ENCODE results near the gene STAT5B.
"Not testable (repeated sequence)": the region's sequence is repeated elsewhere in the genome, so short reads cannot be mapped to it uniquely, and the experiment has no call there.

The STAT5B gene

GRCh38 chr17:42193969-42194899 lies 82.0 kb downstream of the STAT5B start, which contains the start of gene GHDC:
GHDC (minus strand) TSS chr17:42194494; CDS start chr17:42193581, 913 bp downstream.
- peak; percentile 58 for DNase-seq (ENCODE audit: low read depth, low spot score)

DNA sequence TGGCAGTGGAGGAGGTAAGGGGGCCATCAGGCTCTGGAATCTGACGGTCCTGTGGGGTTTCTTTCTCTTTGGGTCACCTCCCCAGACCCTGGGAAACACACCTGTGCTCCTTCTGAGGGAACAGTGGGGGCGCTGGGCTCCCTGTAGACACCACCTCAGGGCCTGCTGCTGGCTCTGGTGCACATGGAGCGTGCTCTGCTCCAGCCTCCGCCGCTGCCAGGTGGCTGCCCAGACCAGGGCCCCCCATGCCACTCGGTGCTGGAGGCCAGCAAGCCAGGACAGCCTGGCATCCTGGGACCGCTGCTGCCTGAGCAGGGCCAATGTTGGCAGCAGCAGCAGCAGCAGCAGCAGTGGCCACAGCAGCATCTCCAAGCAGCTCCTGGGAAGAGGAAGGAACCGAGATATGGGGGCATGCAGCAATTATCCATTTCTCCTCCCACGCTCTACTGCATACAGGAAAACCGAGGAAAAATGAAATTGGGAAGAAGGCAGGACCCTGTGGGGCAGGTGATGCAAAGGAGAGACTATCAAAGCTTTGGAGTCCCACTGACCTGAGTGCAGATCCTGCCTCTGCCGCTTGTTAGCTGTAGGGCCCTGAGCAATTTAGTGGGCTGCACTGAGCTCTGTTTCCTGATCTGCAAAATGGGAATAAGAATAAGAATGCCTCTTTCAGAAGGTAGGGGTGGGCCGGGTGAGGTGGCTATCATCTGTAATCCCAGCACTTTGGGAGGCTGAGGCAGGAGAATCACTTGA lies 82.8 kb downstream of the STAT5B start:
- no peak for DNase-seq (ENCODE audit: low read depth, low spot score)

DNA sequence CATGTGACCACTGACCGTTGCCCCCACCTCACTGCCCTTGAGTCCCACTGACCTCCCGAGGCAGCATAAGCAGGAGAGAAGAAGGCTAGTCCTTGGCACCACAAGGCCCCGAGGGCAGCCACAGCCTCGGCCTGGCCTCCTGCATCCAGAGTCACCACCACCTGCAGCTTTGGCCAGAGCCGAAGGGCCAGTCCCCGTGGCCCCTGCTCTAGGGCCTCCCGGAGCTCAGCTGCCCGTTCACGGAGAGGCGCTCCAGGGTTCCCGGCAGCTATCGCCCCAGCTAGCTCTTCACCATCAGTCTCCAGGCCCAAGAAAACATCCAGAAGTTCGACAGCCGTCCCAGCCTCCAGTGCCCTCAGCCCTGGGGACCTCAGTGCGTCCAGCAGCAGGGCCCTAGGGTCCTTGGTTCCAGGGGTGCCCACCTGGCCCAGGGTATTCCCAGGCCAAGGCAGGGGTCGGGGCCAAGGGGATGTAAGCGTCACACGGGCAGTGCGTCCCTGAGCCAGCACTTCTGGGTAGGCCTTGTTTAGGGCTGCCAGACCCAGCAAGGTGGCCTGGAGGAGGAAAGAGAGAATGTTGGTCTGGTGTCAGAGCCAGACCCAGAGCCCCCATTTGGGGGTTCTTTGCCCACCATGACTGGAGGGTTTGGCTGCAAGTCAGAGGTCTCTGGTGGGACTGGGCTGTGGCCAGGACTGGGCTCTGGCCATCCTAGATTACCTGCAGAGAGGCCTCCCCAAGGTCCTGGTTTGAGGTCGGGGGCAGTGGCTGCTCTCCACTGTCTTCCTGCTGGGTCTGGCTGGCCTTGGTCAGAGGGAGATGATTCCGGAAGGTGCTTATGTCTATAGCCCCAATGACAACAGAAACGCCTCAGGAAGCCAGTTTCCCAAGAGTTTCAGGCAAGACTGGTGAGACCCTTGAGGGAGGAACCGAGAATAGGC lies 83.7 kb downstream of the STAT5B start:
- DNase-seq (ENCODE audit: low read depth, low spot score) = no peak

DNA sequence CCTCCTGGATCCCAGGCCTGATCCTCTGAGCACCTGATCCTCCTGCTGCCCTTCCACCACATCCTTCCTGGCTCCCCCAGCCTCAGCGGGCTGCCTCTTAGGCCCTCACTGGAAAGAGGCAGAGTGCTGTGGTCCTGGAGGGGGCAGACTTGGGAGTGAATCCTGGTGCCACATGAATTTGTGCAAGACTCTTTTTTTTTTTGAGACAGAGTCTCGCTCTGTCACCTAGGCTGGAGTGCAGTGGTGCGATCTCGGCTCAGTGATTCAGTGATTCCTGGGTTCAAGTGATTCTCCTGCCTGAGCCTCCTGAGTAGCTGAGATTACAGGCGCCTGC lies 84.9 kb downstream of the STAT5B start:
- no peak for DNase-seq (ENCODE audit: low read depth, low spot score)

GRCh38 chr17:42190491-42191274 lies 85.5 kb downstream of the STAT5B start:
- no peak for DNase-seq (ENCODE audit: low read depth, low spot score)

GRCh38 chr17:42189651-42189965 lies 86.6 kb downstream of the STAT5B start:
- no peak for DNase-seq (ENCODE audit: low read depth, low spot score)

GRCh38 chr17:42188749-42189650 lies 87.2 kb downstream of the STAT5B start:
- DNase-seq (ENCODE audit: low read depth, low spot score) = no peak

- DNase-seq (ENCODE audit: low read depth, low spot score) = no peak
These were observed 88.4 kb downstream of the STAT5B start for GRCh38 chr17:42187833-42188232.

DNA sequence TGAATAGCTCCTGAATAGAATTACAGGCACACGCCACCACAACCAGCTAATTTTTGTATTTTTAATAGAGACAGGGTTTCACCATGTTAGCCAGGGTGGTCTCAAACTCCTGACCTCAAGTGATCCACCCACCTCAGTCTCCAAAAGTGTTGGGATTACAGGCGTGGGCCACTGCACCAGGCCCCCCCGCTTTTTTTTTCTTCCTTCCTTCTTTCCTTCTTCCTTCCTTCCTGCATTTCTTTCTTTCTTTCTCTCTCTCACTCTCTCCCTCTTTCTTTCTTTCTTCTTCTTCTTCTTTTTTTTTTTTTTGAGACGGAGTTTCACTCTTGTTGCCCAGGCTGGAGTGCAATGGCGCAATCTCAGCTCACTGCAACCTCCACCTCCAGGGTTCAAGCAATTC lies 90.0 kb downstream of the STAT5B start:
- DNase-seq (ENCODE audit: low read depth, low spot score) = not testable (repeated sequence)

GRCh38 chr17:42185621-42185930 lies 90.6 kb downstream of the STAT5B start:
- DNase-seq (ENCODE audit: low read depth, low spot score) = no peak

DNA sequence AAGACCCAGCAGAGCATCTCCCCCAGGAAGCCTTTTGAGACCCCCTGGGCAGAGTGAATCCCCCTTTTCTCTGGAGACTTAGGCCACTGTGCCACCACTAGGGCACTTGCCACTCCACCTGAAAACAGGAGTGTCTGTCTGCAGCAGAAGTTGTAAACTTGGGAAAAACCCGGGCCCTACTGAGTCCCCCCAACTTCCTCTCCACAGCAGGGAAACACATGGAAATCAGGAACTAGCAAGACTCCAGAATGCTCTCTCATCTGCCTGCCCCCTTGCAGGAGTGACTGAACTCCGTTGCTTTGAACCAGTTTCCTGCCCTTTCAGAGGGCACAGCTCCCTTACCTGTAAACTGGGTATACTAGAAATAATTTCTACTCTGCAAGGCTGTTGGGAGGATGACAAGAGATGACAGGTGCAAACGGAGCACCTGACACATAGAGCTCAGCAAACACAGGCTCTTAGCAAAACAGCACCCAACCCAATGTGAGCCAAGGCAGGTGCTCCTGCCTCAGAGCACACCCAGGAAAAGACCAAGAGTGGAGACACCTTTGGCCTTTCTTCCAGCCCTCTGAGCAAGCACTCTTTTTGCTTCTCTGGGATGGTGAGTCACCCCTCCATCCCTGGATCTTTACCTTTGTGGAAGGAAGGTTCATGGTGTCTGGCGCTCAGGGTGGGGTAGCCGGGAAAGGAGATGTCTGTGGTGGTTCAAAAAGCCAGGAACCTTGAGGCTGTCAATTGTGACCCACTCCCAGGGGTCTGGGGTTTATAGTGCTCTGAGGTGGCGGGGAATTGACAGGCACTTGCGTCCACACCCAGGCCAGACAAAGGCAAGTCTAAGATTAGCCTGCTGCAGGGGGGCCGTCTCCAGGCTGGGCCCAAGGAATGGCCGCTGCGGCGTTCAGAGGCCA lies 91.2 kb downstream of the STAT5B start, which contains the start of gene HCRT:
TSS of gene HCRT (minus strand) at position 740 of the 908 bp plus-strand sequence. CDS start at position 653, 87 bp downstream.
- no peak for DNase-seq (ENCODE audit: low read depth, low spot score)

- peak; percentile 51 for DNase-seq (ENCODE audit: low read depth, low spot score)
These were observed 92.2 kb downstream of the STAT5B start for GRCh38 chr17:42183741-42184711.

DNA sequence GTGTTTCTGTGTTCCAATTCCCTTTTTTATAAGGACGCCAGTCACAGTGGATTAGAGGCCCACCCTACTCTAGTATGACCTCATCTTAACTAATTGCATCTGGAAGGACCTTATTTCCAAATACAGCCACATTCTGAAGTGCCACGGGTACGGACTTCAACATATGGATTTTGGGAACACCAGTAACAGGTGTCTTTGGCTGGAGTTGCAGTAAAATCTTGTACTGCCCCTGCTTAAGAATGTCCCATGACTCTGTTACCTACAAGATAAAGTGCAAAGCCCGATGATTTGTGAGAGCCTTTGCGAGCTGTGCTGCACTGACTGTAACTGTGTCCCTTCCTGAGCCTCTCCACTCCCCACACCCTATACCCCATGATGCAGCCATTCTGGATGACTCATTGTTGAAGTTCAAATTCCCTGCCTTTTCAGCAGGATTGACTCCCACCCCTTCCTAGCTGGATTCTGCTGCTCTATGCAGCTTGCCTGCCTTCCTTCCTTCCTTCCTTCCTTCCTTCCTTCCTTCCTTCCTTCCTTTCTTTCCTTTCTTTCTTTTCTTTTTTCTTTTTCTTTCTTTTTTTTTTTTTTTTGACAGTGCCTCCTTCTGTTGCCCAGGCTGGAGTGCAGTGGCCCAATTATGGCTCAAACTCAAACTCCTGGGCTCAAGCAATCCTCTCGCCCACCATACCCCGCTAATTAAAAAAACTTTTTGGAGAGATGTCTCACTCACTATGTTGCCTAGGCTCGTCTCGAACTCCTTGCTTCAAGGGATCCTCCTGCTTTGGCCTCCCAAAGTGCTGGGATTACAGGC lies 93.1 kb downstream of the STAT5B start:
- no peak for DNase-seq (ENCODE audit: low read depth, low spot score)

DNA sequence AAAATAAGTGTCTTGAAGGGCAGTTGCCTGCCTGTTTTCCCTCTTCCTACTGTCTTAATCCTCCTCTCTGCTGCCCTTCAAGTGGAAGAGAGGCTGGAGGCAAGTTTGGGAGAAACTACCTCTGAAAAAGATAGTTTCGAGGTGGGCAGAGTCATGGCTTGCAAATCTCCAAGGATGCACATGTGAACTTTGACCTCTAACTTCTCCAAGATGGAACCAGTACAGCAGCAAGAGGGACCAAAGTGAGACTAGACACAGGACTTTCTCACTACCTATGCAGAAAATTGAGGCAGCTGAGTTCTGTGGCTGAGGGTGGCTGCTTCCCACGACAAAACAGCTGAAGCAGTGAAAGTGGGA lies 94.4 kb downstream of the STAT5B start:
- no peak for DNase-seq (ENCODE audit: low read depth, low spot score)

DNA sequence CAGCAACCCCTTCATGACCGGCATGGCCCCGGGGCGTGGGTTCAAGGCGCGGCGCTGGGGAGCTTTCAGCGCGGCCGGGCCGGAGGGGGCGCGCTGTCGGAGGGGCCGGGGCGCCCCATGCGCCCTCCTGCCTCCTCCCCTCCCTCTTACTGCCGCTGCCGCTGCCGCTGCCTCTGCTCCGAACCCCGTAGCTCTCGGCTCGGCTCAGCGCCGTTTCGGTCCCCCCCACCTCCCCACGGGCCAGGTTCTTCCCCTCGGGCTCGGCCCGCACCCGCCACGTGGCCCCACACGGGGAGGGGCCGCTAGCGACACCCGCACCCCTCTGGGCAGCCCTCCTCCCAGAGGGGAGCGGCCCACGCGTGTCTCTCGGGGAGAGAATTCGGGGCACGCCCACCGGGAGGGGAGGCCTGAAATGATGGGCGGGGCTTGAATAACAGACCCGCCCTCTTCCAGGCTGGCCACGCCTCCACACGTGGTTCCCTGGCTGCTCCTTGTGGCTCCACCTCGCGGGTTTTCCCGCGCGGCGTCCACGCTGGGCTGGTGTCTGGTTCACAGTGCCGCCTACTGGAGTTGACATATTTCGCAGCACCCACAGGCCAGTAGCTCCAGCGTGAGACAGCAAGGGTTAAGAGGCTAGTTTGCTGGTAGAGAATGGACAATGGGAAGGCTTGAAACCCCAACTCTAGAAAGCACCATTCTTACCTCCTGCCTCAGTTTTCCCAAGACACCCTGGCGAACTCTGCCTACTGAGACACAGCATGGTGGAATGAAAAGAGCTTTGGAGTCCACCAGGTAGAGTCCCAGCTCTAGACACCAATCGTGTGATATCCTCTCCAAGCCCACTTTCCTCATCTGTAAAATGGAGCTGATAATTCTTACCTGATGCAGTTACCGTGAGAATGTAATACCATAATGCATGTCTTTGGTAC lies 95.0 kb downstream of the STAT5B start, which contains the start of gene KCNH4:
TSS of gene KCNH4 (minus strand) at position 221 of the 929 bp plus-strand sequence. CDS start at position 24, 197 bp downstream.
- peak; percentile 60 for DNase-seq (ENCODE audit: low read depth, low spot score)

Data from activated naive CD8-positive, alpha-beta T cell treated with anti-CD3 and anti-CD28 coated beads, Interleukin-2, amount 50 U/mL, for 16 hours (primary cell).